Psoas muscle (tissue), 8 donors: ENCODE results near the gene ATG3. TPM values are rescaled to one million over a fixed set of nuclear protein-coding genes. Genes with fewer than 3 reads are reported as not detected.

ENCODE experiments used
- ATAC-seq, 4 donors: fragments of 200-7000 bp; cut with Tn5 transposase; one replicate each; pipeline ENCODE4 v1.9.1; 2020; ENCODE audit warnings: moderate library complexity in 3 of 4, mild to moderate bottlenecking in 2 of 4
- DNase-seq, 2 donors: peaks; one replicate each; pipeline ENCODE4 v3.0.0-alpha.2; 2020
- H3K27ac ChIP-seq: fragments of 200-600 bp; one replicate; pipeline ENCODE4 v1.8.0; 2022
- H3K27me3 ChIP-seq, 3 donors: fragments of 200-600 bp in 1 of 3; one replicate each; pipeline versions ENCODE4 v1.6.1 to v1.8.0; 2013 to 2022; ENCODE audit warnings: low read length in 2 of 3, mild to moderate bottlenecking in 2 of 3, moderate library complexity in 1 of 3; ENCODE audit not compliant: insufficient read depth in 3 of 3
- H3K36me3 ChIP-seq, 2 donors: fragments of 200-600 bp in 1 of 2; one replicate each; pipeline versions ENCODE4 v1.6.1 to v1.8.0; 2013 to 2022; ENCODE audit warnings: low read depth in 1 of 2, mild to moderate bottlenecking in 1 of 2, moderate library complexity in 1 of 2; ENCODE audit not compliant: insufficient read depth in 1 of 2
- H3K4me1 ChIP-seq: fragments of 200-600 bp; one replicate; pipeline ENCODE4 v1.8.0; 2022
- H3K4me3 ChIP-seq: fragments of 200-600 bp; one replicate; pipeline ENCODE4 v1.8.0; 2022; ENCODE audit warnings: mild to moderate bottlenecking
- H3K9me3 ChIP-seq: fragments of 200-600 bp; one replicate; pipeline ENCODE4 v1.8.0; 2022
- WGBS, 3 donors: extraction: QIAGEN DNeasy Blood & Tissue Kit; methylation state at CpG; one replicate each; pipeline versions ENCODE4 v1.1.6 to v1.1.7; 2013; 5-methylcytosine and 5-hydroxymethylcytosine counted together
- intact Hi-C, 2 donors: fragments of 100-400 bp; cut with DNase I; formaldehyde crosslinking; loops; one replicate each; pipeline versions ENCODE4 v1.11.0 to v1.14.2; 2022
- polyA plus RNA-seq, 3 donors: library from polyadenylated mRNA; stranded (reverse); fragments of 200-250 nt; gene quantifications; one replicate each; pipeline ENCODE4 v1.2.3, GENCODE V29; 2013
- total RNA-seq, 4 donors: library from RNA; stranded (reverse); fragmentation: NEBNext Ultra II Directional in 2 of 4; extraction: Animal tissue kit (Norgen Biotek cat#: 25700) in 2 of 4; gene quantifications; one replicate each; pipeline versions ENCODE4 v1.2.1 to v1.2.4, GENCODE V29; 2021 to 2023
- TF ChIP-seq, protein P1 (sequence below): fragments of 200-600 bp; IDR thresholded peaks from one replicate; pipeline ENCODE4 v1.8.0; 2022; ENCODE audit warnings: antibody characterized with exemption
- donor health status: healthy with polysubstance abuse.
- donor health status: DM: no; HTN: no; CAD: no; lungs with moderate emphysema.
- donor health status: Bipolar disorder and iron deficiency.
- donor health status: healthy.
- donor health status: DM: yes; HTN: yes; CAD: no.
- donor health status: DM: no; HTN: no; CAD: no.
- donor health status: DM: no; HTN: no; CAD: no.
- donor health status: DM: yes; HTN: yes; CAD: no.

Gene ATG3
- total and polyA plus RNA-seq, 7 donors = 27.5 to 75.0 (median 31.9) TPM

GRCh38 chr3:112503304-112503972 lies 58.3 kb downstream of the ATG3 start:
- WGBS, 3 donors = 90 to 92% (median 91%) methylated on average over 4 of the region's 4 CpGs
- no peaks in the 10 kb centered on the region for H3K4me1 ChIP-seq
- TF ChIP-seq, protein P1, sequence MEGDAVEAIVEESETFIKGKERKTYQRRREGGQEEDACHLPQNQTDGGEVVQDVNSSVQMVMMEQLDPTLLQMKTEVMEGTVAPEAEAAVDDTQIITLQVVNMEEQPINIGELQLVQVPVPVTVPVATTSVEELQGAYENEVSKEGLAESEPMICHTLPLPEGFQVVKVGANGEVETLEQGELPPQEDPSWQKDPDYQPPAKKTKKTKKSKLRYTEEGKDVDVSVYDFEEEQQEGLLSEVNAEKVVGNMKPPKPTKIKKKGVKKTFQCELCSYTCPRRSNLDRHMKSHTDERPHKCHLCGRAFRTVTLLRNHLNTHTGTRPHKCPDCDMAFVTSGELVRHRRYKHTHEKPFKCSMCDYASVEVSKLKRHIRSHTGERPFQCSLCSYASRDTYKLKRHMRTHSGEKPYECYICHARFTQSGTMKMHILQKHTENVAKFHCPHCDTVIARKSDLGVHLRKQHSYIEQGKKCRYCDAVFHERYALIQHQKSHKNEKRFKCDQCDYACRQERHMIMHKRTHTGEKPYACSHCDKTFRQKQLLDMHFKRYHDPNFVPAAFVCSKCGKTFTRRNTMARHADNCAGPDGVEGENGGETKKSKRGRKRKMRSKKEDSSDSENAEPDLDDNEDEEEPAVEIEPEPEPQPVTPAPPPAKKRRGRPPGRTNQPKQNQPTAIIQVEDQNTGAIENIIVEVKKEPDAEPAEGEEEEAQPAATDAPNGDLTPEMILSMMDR = no peak
- H3K9me3 ChIP-seq = no peaks in the 10 kb centered on the region
- no peak overlapping the region for H3K4me3 ChIP-seq
- DNase-seq = no peak
- H3K27ac ChIP-seq = no peak overlapping the region
- ATAC-seq = no peak
- intact Hi-C loops = no loop called here
- no peaks in the 10 kb centered on the region for H3K36me3 ChIP-seq
- H3K27me3 ChIP-seq = no peaks in the 10 kb centered on the region

GRCh38 chr3:112500621-112501020 lies 61.1 kb downstream of the ATG3 start:
- Histone ChIP-seq H3K9me3 (no peaks in the 10 kb centered on the region), H3K27me3 (no peaks in the 10 kb centered on the region), H3K4me1 (no peaks in the 10 kb centered on the region), H3K36me3 (no peaks in the 10 kb centered on the region), H3K4me3 (no peak overlapping the region), H3K27ac (no peak overlapping the region)
- TF ChIP-seq, protein P1 = no peak
- intact Hi-C loops = no loop called here
- ATAC-seq (no peak), DNase-seq (no peak)
- WGBS, 3 donors = 81 to 88% (median 81%) methylated on average over 2 of the region's 2 CpGs

DNA sequence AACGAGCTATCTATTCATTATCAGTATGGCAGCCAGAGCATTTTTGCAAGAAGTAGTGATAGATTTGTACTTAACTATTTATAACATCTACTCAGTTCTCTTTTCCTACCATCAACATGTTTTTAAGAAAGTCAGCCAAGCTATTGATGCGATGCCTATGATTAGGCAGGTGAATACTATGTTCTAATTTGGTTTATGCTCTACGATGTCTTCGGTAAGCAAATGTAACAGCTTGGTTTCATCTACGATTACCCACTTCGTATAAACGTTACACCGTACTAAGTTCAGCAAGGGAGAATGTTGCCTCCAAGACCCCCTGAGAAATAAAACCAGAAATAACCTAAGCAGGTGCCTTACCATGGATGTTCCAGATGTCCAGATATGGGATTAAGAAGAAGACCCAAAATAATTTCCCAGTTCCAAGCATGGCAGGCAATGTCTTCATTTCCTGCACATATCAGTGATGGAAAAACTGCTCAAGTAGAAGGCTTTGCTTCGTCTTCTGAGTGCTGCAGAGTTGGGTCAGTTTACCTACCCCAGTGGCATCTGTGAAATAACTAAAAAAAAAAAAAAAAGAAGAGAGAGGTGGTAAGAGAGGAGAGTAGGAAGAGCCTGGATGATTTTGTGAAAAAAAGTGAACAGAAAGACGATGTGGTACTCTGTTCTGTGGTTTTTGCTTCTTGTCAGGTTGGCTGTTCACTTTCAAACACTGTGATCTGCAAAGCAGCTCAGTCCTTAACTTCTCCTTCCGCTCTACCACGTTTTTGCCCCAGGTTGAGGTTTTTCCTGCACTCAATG lies 62.6 kb downstream of the ATG3 start, which contains the start of gene BTLA:
Gene BTLA (minus strand): TSS at position 559 of the 798 bp plus-strand sequence. CDS start 114 bp downstream, at position 445.
- Histone ChIP-seq H3K9me3 (no peaks in the 10 kb centered on the region), H3K4me3 (no peak within 1 kb of the TSS), H3K27me3 (no peaks in the 10 kb centered on the region), H3K27ac (no peak within 1 kb of the TSS), H3K4me1 (no peaks in the 10 kb centered on the region), H3K36me3 (no peaks in the 10 kb centered on the region)
- ATAC-seq (no peak), DNase-seq (no peak)
- TF ChIP-seq, protein P1 = no peak
- intact Hi-C loops = no loop called here
- 85 to 91% (median 86%) methylated on average over 12 of the region's 12 CpGs for WGBS, 3 donors

GRCh38 chr3:112497897-112498548 lies 63.7 kb downstream of the ATG3 start:
- ATAC-seq (no peak), DNase-seq (no peak)
- Histone ChIP-seq H3K4me3 (no peak overlapping the region), H3K4me1 (no peaks in the 10 kb centered on the region), H3K27me3 (no peaks in the 10 kb centered on the region), H3K36me3 (no peaks in the 10 kb centered on the region), H3K9me3 (no peaks in the 10 kb centered on the region), H3K27ac (no peak overlapping the region)
- TF ChIP-seq, protein P1 = no peak
- intact Hi-C loops = no loop called here
- WGBS, 3 donors = 92 to 96% (median 94%) methylated on average over 11 of the region's 11 CpGs
